Ishikawa (cell line): ENCODE results near the gene ZBTB7C.

Experiments used
- CREB1 ChIP-seq: IDR thresholded peaks from 2 replicates; pipeline ENCODE4 v1.6.1; 2012; ENCODE audit warnings: low read depth
- EGR1 ChIP-seq: IDR thresholded peaks from 2 replicates; pipeline ENCODE4 v1.6.1; 2012
- EP300 ChIP-seq: IDR thresholded peaks from 2 replicates; pipeline ENCODE4 v1.6.1; 2012; ENCODE audit warnings: borderline replicate concordance
- NFIC ChIP-seq: IDR thresholded peaks from 2 replicates; pipeline ENCODE4 v1.6.1; 2012
- REST ChIP-seq: IDR thresholded peaks from 2 replicates; pipeline ENCODE4 v1.6.1; 2012; ENCODE audit warnings: low read depth, mild to moderate bottlenecking
- TAF1 ChIP-seq: IDR thresholded peaks from 2 replicates; pipeline ENCODE4 v1.6.1; 2012; ENCODE audit warnings: low read depth, mild to moderate bottlenecking
- TCF12 ChIP-seq: IDR thresholded peaks from 2 replicates; pipeline ENCODE4 v1.6.1; 2012; ENCODE audit warnings: low read depth
- YY1 ChIP-seq: IDR thresholded peaks from 2 replicates; pipeline ENCODE4 v1.6.1; 2012; ENCODE audit warnings: low read depth
- ZBTB7A ChIP-seq: IDR thresholded peaks from 2 replicates; pipeline ENCODE4 v1.6.1; 2012; ENCODE audit warnings: low read depth

DNA sequence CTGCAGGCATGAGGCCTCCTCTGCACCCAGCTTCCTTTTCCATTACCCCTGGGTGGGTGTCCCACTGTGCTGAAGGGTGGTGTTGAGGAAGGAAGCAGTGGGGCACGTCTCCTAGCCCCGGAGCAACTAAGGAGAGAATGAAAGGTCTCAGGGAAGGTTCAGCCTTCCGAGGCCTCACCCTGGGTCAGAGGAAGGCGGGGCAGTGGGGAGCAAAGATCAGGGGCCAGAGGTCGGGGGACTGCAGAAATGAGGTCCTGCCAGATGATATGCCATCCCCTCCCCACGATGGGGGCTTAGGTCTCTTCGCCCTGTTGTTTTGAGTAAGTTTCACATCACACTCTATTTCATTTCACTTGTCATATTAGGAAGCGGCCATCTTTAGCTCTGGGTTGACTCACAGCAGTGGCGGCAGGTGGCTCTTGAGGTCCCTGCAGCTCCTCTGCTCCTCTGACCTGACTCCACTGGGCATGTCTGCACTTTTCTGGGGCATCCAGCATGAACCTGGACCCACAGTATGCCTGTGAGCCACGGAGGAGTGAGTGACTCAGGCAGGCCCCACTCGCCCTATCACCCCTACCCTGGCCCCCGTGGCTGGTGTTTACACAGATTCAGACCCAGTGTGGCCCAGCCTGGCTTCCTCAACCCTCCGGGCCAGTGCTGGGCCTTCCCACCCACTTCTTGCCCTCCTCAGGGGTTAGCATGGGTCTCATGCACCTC lies 325.0 kb downstream of the ZBTB7C start:
- TF ChIP-seq CREB1, result no peak
- no peak for TF ChIP-seq TCF12
- TF ChIP-seq TAF1, result no peak
- no peak for TF ChIP-seq EP300
- TF ChIP-seq ZBTB7A, result no peak
- no peak for TF ChIP-seq REST
- TF ChIP-seq EGR1, result no peak
- no peak for TF ChIP-seq YY1
- TF ChIP-seq NFIC, result no peak
